HG02981 (cell line): ENCODE measurements around the gene GNB2.

Experiments used
- ATAC-seq: cut with Tn5 transposase; IDR thresholded peaks from one replicate; pipeline ENCODE4 v1.9.1; 2021; ENCODE audit warnings: mild to moderate bottlenecking, moderate library complexity; ENCODE audit not compliant: unreplicated experiment

GNB2 gene

DNA sequence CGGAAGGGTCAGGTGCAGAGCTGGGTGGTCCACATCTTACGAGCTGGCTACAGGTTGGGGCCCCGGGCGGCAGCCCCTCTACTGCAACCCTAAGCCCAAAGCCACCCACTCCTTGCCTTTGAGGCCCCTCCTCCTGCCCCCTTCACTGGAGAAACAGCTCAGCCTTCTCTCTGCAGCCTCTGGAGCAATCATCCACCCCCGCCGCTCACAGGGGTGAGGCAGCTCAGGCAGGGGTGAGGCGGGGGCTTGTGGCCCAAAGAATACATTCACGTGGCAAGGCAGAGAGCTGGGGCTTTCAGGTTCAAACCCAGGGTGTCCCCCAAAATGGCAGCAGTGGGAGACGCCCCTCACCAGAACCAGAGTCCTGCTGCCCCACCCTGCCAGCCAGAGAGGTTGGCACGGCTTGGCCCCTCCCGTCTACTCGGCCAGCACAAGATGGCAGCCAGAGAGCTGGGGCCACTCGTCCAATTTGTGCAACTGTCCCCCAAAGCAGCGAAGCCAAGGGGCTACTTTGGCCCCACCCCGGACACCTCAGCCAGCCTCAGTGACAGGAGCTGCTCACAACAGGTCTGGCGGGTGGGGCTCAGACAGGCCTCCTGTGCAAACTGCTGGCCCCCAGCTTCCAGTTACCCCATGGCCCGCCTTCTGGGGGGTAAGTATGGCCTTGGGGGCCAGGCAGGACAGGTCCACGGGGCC is 7.2 kb downstream of the GNB2 start:
- no peak for ATAC-seq

DNA sequence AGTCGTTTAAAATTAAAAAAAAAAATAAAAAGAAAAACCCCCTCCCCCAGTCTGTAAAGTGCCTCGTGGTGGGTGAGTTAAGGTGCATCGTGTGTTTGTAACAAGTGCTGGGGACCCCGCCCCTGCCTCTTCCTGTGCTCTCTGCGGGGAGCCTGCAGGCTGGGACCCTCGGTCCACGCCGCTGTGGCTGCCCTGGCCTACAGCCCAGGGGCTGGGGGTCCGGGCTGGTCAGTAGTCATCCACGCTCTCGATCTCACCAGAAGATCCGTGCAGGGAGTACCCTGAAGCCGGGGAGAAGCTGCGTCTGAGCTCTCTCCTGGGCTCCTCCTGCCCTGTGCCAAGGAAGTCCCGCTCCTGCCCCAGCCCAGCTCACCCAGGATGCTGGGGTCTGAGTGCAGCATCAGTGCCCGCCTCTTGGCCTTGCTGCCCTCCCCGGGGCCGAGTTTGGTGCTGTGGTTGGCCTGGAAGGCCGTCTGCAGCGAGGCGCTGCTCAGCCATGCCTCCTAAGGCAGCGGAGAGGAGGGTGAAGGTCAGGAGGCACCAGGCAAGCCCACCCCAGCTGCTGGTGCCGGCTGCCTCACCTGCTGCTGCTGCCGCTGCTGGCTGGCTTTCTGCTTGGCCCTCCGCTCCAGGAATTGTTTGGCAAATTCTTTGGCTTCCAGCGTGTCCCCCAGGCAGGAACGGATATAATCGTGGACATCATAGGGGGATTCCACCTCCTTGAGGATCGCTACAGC is 8.1 kb downstream of the GNB2 start:
- ATAC-seq = no peak

DNA sequence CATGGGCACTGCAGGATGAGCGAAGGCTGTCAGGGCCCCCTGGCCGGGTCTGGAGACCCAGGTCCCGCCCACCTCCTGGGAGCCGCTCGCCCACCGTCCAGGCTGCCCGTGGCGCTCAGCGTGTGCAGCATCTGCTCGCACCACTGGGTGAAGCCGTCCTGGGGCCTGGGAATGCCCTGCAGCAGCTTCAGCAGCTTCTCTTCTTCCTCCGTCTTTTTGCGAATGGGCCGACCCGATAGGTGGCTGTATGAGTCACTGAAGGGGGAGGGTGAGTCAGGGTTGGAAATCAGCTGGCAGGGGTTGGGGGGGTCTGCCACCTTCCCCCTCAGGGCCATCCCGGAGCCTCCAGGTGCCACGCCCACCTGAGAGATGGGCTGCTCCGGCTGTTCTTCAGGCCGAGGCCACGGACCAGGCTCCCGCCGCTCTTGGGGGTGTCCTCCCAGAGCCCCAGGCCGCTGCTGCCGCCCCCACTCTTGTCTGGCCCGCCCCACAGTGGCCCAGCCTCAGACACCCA is 8.7 kb downstream of the GNB2 start:
- no peak for ATAC-seq

DNA sequence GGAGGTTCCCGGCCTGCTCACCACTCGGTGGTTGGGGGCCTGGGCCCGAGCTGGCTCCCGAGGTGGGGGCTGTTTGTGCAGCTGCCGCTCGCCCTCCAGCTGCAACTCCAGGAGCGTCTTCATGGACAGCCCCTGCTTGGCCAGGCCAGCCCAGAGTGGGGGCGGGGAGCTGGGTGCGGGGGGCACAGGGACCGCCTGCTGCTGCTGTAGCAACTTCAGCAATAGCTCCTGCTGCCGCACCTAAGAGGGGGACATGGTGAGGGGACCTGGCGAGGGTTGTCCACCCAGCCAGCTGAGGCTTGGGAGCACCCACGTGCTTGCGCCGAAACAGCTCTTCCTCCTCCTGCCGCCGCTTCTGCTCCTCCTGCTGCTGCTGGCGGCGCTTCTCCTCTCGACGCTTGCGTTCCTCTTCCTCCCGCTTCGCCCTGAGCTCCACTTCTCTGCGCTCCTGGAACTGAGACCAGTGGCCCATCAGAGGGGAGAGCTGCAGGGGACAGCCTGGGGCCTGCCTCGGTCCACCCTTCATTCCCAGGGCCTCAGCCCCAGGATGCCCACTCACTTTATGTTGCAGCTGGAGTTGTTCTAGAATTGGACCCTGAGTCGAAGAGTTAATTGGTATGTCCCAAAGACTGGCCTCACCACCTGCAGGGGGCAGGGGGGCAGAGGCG is 9.6 kb downstream of the GNB2 start:
- ATAC-seq = no peak

DNA sequence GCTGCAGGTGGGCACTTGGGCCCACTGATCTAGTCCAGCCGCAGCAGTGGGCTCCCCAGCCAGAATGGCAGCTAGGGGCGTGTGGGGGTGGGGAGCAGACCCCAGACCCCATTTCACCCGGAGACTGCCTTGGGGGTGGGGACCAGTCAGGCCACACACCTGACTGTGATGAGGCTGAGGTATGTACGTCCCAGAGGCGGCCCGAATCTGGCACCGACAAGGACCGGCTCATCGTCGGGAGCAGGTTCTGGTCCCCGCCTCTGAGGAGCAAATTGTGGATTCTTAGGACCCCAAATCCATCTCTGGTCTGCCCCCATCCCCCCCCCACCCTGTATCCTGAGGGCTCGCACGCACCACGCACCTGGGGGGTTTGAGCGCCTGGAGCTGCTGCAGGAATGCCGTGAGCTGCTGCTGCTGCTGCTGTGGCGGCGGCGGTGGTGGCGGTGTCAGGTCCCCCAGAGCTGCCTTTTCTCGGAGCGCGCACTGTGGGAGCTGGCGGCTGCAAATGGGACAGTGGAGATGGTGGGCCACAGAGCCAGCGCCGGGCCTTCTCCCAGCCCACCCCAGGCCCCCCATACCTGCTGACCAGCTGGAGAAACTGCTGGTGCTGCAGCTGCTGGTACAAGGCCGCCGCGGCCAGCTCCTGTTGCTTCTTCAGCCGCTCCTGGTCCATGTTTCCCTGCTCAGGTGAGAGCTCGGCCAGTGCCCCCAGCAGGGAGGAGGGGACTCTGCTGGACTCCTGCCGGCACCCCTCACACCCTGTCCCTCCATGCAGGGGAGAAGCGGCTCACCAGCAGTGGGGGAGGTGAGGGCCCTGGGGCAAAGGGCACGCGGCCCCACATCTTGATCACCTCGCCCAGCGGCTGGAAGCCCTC is 10.4 kb downstream of the GNB2 start:
- no peak for ATAC-seq

DNA sequence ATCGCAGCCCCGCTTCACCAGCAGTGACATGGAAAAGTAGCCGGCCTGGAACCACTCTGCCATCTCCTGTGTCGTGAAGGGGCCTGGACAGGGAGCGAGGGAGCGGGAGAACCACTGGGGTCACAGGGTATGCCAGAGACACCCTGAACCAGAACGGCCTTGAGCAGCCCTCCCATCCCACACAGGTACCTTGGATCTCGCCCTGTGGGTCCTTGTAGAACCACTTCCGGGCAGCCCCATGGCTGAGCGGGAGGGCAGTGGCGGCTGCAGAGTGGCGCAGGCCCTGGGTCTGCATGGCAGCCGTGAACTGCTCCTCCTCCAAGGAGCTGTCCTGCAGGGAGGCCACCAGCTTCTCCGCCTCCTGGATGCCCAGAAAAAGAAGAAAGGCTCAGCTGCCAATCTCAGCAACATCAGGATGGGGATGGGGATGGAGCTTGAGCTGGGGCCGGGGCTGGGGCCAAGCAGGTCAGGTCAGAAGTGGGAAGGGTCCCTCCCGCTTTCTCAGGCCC is 11.0 kb downstream of the GNB2 start:
- ATAC-seq = no peak

DNA sequence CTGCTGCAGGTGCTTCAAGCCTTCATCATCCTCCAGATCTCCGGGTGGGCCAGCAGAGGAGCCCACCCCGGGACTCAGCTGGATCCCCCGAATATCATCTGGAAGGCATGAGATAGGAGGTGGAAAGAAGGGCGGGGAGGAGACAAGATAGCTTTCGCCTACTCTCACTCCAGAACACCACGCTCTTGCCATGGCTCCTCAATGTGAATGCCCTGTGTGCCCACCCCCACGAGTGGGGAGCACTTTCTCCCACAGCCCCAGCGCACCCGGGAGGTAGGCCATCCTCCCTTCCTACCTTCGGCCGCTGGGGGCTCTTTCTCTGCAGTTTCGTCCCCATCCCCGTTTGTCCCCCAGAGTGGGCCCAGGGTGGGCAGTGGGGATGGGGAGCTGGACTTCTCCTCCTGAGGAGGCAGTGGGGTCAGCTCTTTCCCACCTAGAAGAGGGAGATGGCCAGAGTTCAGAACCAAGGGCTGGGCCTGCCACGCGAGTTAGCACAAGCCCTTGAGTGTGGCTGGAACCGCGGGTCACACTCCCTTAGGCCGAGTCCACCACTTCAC is 11.6 kb downstream of the GNB2 start:
- no peak for ATAC-seq

DNA sequence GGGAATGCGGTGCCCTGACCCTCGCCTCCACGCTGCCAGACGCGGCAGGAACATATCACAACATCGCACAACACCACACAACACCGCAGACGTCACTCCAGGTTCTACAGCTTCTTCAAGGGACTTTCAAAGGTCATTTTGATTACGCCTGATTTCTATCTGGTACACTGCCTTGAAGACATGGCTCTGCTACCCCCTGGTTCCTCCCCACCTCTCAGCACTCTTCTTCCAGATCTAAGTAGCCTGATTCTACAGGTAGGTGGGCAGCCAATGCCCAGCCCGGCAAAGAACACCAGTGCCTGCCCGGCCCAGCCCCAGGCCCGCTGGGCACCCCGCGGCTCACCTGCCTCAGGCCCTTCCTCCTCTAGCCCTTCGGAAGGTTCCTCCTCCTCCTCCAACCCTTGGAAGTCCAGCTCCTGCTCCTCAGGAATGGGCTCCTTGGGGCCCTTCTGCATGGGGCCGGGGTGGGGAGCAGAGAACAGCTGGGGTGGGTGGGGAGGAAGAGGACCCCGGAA is 12.1 kb downstream of the GNB2 start:
- ATAC-seq = no peak

DNA sequence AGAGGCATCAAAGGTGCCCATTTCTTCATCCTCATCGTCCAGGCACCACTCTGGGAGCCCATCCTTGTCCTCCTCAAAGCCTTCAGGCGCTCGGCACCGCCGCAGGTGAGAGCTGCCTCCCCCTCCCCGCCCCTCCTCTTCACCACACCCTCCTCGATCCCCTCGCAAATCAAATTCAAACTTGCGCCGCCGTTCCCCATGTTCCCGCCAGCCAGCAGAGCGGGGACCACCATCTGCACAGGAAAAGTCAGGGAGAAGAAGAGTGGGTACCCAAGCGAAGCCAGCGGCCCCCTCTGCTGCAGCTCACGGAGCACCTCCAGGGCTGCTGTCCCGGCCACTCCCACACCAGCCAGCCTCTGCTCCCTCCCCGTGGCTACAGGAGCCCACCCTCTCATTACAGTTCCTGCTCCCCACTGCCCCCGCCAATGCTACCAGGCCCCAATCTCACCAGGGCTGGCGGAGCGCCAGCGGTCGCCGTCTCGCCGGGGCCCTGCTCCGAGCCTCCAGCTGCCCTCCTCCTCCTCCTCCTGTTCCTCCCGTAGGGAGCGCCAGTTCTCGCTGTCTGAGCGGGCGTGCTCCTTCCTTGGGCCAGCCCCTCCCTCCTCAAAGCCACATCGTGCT is 12.8 kb downstream of the GNB2 start:
- no peak for ATAC-seq

DNA sequence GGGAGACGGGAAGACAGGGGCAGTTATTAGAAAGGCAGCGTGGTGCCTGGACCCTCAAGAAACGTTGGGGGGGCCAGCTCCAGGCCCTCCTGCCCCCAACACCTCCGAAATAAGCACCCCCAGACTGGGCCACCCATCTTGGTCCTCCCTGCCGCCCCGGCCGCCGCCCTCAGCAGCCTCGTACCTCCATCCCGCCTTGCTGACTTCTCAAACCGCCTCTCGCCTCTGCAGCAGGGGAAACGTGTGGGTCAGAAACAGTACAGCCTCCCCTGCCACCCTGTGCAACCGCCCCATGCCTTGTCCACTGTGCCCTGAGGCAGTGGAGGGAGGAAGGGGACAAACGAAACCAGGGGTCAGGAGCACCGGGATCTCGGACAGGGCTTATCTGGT is 13.3 kb downstream of the GNB2 start:
- no peak for ATAC-seq

DNA sequence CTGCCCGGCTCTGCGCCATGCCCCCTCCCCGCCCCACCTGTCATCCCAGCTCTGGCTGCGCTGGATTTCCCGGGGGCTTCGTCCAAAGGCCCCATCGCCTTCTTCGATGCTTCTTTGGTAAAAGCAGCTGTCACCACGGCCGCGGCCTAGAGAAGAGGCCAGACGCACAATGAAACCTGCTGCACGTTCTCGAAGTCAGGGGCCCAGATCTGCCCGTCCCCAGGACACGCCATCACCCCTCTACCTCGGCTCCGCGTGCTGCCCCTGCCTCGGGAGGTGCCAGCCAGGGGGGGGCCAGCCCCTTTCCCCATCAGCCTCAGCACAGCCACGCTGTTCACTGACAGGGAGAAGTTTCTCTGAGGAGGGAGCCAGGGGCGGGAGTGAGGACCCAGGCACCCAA is 13.7 kb downstream of the GNB2 start:
- ATAC-seq = no peak

DNA sequence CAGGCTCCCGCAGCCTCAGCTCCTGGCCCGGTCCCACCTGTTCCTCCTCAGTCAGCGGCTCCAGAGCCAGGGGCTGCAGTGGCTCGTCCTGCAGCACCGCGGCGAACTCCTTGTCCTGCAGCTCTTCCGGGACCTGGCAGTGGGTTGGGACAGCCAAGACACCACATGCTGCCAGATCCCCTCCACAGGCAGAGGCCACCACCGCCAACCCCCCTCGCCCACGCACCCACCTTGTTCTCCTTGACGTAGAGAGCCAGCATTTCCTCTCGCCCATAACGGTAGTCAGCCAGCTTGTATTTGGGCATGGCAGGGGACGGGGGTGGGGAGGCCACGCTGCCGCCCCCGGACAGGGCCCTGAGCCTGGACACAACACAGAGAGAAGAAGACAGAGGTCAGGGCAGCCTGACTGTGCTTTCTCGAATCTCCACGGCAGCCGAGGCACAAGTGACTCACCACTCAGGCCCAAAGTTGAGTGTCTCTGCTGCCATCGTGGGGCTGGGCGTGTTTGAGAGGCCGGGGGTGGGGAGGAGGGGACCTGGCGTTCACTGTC is 14.3 kb downstream of the GNB2 start:
- ATAC-seq = no peak

DNA sequence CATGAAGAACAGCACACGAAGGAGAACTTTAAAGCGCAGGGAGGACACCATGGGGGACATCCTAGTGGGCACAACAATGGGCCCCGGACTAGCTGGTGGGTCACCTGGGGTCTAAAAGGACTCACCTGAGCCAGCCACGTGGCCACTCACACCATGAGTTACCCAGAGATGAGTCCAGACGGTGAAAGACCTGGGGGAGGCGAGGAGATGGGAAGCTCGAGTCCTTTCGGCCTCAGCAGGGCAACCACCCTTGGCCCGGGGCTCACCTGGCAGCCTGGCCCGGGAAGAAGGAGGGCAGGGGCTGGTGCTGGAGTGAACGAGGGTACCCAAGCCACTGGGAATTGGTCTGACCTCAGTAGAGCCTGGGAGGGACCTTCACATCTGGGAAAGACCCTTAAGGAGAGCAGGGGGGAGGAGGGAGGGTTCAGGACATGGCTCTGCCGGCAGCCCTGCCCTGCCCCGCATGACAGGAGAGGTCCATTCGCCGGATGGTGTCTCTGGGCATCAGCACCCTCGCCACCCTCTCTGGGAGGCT is 14.9 kb downstream of the GNB2 start:
- no peak for ATAC-seq

DNA sequence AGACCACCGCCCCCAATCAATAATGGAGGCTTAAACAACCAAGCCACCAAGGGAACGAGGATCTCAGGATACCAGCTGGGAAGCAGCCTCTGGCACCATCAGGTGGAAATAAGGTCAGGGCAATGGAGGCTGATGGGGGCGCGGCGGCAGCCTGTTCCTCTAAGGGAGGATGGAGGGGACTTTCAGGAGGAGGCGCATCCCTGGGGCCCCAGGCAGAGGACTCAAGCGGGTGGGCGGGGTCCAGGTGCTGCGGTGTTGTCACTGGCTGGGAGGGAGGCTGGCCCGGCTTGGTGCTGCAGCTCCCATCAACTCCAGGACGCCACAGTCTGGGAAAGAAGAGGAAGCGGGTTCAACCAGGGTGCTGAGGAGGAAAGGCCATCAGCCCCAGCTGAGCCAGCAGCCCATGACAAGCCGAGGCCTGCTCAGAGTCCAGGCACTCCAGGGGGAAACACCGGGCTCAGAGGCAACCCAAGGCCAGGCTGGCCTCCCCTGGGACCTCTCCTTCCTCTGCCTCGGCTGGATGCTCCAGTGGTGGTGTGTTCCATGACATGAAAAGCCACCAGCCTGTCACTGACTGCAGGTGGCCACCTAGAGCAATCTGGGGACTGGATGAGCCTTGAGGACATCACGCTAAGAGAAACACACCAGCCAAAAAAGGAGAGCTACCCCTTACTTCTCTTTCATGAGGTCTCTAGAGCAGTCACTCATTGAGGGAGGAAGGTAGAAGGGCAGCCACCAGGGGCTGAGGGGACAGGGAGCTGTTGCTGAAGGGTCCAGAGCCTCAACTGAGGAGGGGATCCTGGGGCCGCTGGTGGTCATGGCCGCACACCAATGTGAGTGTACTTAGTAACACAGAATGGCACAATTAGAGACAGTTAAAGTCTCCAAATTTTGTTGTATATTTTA is 15.9 kb downstream of the GNB2 start:
- ATAC-seq = no peak

DNA sequence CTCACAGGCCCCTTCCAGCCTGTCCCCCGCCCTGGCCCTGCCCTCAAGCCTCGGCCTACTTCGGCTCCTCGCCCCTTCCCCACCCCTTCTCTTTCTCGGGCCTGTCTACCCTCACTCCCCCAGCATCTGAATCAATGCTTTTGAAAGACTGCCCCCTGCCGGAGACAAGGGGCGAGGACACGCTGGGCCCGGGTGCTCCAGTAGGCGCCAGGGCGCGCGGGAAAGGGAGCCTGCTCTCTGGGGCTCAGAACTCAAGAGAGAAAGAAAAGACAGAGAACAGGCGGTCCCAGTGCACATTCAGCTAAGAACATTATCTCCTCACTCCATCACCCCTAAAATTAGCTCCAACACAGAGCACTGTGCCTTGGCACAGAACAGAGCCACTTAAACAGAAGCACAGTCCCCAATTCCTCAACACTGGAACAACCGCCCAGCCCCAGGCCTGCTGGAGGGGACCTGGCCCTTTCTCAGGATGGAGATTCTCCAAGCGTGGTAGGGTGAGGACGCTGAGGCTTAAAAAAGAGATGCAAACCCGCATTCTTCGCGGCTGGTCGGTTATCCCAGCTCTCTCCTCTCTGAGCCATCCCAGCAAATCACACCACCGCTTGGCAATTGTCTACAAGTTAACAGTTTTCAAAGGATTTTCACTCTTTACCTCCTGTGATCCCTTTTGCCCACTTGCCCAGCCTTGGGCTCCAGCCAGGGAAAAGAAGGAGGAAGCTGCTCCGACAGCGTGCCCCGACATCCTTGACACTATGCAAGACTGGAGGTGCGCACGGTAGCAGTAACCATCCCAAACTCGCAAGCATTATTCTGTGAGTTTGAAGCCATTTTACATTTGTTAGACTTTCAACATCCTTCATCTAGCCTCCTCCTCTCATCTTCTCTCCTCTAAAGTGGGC is 18.4 kb downstream of the GNB2 start:
- no peak for ATAC-seq

DNA sequence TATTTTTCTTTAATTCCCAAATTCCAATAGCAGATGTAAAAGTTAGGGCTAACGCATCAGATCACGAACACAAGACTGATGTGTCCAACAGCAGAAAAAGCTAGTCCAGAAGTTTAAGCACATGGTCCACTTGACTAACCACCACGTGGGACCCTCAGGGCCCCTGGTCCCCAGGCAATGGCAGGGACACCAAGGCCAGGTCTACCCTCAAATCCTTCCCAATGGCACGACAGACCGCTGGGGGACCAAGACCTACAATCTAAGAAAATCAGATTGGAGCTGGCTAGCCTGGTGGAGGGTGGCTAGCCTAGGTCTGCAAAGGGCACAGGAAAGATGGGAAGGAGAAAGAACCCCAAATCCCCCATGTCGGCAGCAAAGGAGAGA is 19.0 kb downstream of the GNB2 start:
- no peak for ATAC-seq
